ENCODE results near the gene GTF3C4.

GRCh38 chr9:132683873-132684272, 13.6 kb downstream of the GTF3C4 start:
- no peak for TF ChIP-seq CTCF (IDR thresholded peaks at IDR 0.05)
- TF ChIP-seq FOSL2 (IDR thresholded peaks at IDR 0.05; ENCODE audit: borderline replicate concordance, low read depth), result no peak
- TF ChIP-seq ZBTB33 (IDR thresholded peaks at IDR 0.05; ENCODE audit: borderline replicate concordance, low read depth), result no peak
